NCI-H128 (cell line): Measurements from ENCODE around the gene CAPNS1.
"Not testable (repeated sequence)": the region's sequence is repeated elsewhere in the genome, so short reads cannot be mapped to it uniquely, and the experiment has no call there.

ENCODE experiments used
- DNase-seq: peaks from one replicate; lab custom pipeline; 2025; ENCODE audit not compliant: unreplicated experiment; lab: John Stamatoyannopoulos, UW

CAPNS1 gene

DNA sequence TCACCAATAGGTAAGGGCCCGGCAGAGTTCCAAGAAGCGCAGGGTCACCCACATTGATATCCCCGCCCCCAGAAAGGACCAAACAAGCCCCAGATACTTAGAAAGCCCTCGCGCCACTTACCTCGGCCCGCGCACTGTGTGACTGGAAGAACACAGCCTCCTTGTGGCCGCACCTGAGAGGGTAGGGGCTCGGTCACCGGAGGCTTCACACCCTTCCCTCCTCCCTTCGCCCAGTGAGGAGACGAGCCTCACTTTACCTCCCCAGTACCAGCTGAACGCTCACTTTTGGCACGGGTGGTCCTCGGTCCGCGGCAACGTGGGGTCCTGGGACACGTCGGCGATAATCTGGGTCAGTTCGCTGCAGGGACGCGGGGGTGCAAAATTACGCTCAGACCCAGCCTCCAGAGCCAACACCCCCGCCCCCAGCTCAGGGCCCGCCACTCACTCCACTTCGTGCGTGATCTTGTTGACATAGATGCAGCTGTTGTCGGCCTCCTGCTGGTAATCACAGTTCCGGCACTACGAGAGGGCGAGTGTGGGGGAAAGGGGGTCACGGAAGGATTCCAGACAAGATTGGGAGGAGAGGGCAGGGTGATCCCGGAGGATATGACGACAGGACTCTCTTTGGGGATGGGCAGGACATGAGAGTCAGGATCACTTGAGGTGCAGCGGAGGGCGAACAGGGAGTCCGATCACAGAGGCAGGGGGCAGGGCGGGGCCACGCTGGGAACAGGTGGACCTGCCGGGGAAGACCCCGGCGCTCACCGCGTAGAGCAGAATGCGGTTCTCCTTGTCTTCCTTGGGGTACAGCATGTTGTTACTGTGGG is 25.8 kb upstream of the CAPNS1 start:
- DNase-seq: no peak

GRCh38 chr19:36114721-36115452 is 25.0 kb upstream of the CAPNS1 start, which contains the start of gene POLR2I:
TSS of gene POLR2I (minus strand) at chr19:36114875. CDS start at chr19:36114856, 19 bp downstream.
- peak; percentile 99 for DNase-seq

- DNase-seq: peak; percentile 60
Observed at GRCh38 chr19:36115453-36116343, 24.2 kb upstream of the CAPNS1 start, which contains the start of gene TBCB. TSS of gene TBCB (plus strand) at chr19:36115468. CDS start at chr19:36115561, 93 bp downstream.

- no peak for DNase-seq
Observed at GRCh38 chr19:36116344-36116637, 23.6 kb upstream of the CAPNS1 start.

DNA sequence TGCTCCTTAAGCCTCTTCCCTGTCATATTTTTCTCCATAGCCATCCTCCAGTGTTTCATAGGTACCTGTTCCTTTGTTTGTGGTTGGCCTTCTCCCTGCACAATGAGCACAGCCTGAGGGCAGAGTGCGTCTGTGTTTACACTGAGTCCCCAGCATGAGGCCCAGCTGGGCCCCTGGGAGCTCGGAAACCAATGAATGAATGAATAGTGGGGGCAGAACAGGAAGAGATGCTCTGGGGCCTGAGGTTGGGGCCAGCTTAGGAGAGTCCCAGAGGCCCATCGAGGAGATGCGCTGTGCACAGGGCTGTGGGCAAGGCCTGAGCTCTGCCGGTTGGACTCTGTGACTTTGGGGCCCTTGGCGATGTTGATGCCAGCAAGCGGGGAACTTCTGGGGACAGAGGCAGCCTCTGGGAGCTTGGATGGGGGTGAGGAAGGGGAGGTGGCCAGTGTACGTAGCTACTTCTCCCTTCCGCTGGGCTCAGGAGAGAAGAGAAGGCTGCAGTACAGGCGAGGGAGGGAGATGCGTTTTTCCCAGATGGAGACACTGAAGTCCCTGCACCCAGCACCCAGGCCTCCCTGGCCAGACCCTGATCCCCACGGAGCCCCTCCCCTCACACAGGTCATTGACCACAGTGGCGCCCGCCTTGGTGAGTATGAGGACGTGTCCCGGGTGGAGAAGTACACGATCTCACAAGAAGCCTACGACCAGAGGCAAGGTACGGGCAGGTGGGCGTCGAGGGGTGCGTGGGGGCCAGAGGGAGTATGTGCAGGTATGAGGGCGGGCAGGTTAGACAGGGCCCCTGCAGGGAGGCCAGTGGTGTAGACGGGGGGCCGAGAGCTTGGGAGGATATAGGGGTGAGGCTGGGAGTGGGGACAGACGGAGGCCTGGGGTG is 19.5 kb upstream of the CAPNS1 start:
- DNase-seq: no peak

- no peak for DNase-seq
Observed at GRCh38 chr19:36120984-36121358, 18.9 kb upstream of the CAPNS1 start.

- no peak for DNase-seq
Observed at GRCh38 chr19:36121486-36122124, 18.3 kb upstream of the CAPNS1 start.

- DNase-seq: no peak
Observed at GRCh38 chr19:36125557-36125956, 14.3 kb upstream of the CAPNS1 start.

DNA sequence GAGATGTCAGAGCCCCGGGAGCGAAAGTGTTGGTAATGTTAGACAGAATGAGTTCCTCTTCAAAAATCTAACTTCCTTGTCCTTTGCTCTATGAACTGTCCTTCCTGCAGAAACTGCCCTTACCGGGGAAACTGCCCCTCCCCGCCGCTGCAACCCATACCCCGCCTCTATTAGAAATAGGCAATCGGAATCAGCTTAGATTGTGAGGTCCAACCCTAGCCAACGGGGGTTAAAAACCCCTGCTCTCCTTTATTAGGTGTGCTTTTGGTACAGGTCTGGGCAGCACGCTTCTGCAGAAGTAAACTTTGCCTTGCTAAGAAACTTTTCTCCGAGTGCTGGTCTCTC is 11.5 kb upstream of the CAPNS1 start:
- no peak for DNase-seq

DNA sequence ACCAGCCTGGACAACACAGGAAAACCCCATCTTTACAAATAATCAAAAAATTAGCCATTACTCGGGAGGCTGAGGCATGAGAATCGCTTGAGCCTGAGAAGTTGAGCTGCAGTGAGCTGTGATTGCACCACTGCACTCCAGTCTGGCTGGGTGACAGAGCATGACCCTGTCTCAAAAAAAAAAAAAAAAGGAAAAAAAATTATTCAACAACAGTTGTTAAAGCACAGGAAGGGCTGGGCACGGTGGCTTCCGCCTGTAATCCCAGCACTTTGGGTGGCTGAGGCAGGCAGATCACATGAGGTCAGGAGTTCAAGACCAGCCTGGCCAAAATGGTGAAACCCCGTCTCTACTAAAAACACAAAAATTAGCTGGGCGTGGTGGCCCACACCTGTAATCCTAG is 8.6 kb upstream of the CAPNS1 start:
- not testable (repeated sequence) for DNase-seq

GRCh38 chr19:36134867-36135266 is 5.0 kb upstream of the CAPNS1 start:
- DNase-seq: not testable (repeated sequence)

DNA sequence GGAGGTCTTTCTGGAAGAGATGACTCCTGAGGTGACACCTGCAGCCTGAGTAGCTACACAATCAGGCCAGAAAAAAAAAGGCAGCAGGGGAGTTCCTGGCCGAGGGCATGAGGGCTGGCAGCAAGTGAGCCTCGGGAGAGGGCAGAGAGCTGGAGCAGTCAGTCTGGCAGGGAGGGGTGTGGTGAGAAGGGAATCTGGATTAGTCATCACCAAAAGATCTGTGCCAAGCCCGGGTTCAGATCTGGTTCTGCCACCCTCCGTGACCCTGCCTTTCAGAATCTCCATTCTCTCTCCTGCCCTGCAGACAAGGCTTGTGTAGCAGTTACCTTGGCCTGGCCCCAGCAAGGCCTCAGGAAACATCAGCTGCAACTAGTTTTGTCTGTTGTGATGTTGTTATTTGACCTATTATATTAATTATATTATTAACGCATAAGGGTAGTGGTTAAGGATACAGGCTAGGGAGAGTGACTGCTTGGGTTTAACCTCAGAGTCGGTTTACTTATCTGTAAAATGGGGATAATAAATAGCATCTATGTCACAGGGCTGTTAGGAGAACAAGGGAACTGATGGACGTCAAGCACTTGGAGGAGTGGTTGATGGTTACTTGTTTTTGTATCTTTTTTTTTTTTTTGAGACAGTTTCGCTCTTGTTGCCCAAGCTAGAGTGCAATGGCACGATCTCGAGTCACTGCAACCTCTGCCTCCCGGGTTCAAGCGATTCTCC is 2.7 kb upstream of the CAPNS1 start:
- DNase-seq: no peak

DNA sequence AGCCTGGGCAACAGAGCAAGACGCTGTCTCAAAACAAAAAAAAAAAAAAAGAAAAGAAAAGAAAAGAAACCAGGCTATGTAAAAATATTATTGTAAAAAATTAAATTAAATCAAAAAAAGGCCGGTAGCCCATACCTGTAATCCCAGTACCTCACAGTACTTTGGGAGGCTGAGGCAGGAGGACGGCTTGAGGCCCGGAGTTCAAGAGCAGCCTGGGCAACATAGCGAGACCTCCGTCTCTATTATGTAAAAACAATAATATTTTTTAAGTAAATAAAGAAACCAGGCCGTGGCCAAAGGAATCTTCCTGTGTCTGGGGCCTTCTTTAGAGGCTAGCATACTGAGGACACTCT is 770 bp upstream of the CAPNS1 start:
- DNase-seq: no peak

GRCh38 chr19:36140304-36141038 is 605 bp downstream of the CAPNS1 start:
- DNase-seq: no peak

- peak; percentile 72 for DNase-seq
Observed at GRCh38 chr19:36141039-36141927, 1.4 kb downstream of the CAPNS1 start.

GRCh38 chr19:36142046-36142445 is 2.2 kb downstream of the CAPNS1 start:
- DNase-seq: no peak

DNA sequence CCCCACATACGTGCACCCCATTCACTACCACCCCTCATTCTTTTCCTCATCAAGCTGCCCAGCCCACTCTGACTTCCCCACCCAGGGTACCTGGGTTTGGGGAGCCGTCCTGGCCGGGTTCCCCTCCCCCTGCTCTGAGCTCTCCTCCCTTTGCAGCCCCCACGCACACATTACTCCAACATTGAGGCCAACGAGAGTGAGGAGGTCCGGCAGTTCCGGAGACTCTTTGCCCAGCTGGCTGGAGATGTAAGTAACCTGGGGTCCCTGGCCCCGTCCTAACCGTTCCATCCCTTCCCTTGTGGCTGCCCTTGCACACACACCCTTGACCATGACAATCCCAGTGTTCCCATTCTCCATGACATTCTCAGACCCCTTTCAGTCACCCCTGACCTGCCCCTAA is 2.6 kb downstream of the CAPNS1 start:
- no peak for DNase-seq

- no peak for DNase-seq
Observed at GRCh38 chr19:36144624-36145023, 4.8 kb downstream of the CAPNS1 start.
